ENCODE results near the gene GNAS-AS1.

GRCh38 chr20:58842276-58842675, 8.4 kb downstream of the GNAS-AS1 start:
- TF ChIP-seq CTCF (IDR thresholded peaks at IDR 0.05) (no peak), POLR2A (IDR thresholded peaks at IDR 0.05) (no peak)

Measured in adrenal gland (tissue), 5 donors.